ENCODE data around the gene NTM.

The NTM gene

DNA sequence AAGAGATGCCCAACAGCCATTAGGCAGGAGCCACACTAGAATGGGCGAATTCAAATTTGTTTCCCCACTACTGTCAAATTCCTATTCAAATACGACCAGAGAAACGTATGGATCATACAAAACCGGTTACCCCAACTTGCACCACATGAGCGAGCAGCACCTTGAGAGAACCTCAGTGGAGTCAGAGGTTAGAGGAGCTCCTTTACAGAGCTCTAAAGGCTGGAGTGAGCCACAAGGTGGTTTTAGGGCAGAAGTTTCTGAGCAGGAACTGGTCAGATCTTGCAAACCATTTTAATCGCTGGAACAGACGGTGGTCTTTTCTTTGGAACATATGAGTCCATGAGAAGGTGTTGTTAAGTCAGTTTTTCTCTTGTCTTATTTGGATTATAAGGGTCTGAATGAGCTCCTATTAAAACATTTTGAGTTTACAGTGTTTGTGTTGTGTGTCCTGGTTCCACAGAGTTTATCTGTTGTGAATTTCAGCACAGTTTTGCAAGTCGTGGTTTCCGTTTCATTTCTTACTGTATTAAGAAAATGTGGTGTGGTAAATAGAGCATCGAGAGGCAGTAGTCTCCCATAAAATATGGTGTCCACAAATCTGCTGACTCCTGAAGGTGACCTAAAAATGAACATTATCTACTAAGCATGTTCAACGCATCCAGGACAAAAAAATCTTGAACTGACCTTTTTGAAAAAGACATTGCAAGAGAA lies 471.7 kb downstream of the NTM start:
- DNase-seq (ENCODE audit: extremely low read depth in 1 of 2, low read depth in 1 of 2), result no peak

DNA sequence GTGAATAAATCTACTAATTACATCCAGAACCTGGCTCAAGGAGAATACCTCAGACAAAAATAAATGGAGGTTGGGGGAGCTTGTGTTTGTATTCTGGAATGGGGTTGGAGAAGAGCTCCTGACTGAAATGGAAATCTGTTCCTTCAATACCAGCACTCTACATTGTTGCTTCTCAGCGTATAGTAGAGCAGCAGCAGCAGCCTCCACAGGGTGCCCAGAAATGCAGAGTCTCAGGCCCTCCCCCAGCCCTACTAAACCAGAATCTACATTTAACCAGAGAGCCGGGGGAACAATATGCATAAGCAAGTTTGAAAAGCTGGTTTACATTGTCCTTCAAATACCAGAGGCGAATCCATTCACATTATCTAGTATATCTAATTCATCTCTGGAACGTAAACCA lies 474.8 kb downstream of the NTM start:
- DNase-seq (ENCODE audit: extremely low read depth in 1 of 2, low read depth in 1 of 2), result no peak

DNA sequence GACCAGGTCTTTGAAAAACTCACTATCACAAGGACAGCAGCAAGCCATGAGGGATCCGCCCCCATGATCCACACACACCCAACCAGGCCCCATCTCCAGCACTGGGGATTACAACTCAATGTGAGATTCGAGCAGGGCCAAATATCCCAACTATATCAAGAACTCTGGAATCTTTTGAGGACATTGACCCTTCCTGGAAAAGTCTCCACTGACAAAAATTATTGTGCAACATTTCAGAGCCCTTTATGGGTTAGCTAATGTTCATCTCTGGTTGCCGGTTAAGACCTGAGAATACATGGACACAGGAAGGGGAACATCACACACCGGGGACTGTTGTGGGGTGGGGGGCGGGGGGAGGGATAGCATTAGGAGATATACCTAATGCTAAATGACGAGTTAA lies 479.1 kb downstream of the NTM start:
- no peak for DNase-seq (ENCODE audit: extremely low read depth in 1 of 2, low read depth in 1 of 2)

DNA sequence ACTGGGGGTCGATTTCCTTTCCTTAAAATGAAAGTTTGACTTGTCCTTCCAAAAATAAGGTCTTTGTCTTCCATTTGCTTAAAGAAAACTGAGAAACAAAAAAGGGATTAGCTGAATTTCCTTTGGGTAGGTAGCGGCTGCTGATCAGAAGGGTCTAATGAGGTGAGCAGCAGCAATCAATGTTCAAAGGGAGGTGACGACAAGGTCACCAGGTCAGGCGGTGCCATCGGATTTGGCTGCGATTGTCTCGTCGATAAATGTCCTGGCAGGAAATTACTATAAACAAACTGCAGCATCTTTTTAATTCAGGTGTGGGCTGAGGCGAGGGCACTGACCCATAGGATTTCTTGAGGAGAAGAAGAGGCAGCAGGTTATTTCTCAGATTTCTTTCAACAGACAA lies 480.1 kb downstream of the NTM start:
- DNase-seq (ENCODE audit: extremely low read depth in 1 of 2, low read depth in 1 of 2), result no peak

DNA sequence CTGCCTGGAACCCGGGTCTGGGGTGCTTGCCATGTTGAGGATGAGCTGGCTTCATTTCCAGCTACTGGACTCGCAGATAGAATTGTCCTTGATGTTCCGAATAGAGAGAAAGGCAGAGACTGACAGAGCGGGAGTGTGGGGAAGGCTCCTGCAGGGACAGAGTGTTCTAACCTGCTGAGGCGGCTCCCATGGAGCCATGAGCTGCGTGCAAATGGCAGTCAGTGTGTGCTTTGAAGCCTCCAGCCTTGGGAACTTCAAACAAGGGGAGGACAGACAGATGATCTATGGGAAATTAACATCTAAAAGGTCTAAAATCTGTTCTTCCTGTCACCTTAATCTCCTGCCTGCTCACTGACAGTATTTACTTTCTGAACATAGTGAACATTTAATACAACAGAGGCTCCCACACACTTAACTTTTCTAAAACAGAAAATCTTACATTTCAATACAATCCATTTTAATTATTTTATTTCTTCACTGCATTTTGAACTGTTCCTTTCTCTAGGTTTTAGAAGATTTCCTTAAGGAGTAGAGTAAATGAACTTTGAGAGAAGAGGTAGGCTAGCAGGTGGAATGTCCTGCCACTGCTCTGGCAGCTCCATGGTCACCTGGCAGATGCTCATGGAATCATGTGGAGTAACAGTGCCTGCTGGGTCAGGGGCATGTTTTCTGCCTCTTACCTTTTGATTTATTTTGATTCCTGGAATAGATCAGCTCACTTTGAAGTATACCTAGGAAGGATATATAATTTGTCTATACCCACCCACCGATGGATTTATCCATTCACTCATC lies 481.7 kb downstream of the NTM start:
- no peak for DNase-seq (ENCODE audit: extremely low read depth in 1 of 2, low read depth in 1 of 2)

DNA sequence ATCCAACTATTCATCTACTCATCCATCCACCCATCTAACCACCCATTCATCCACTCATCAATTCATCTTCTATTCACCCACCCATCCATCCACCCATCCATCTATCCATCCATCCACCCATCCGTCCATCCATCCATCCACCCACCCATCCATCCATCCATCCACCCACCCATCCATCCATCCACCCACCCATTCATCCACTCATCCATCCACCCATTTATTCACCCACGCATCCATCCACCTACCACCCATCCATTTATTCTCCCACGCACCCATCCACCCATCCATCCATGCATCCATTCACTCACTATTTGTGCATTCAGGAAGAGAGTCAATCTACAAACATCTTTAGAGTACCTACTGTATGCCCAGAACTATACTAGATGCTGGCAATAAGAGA lies 482.3 kb downstream of the NTM start:
- DNase-seq (ENCODE audit: extremely low read depth in 1 of 2, low read depth in 1 of 2), result no peak

DNA sequence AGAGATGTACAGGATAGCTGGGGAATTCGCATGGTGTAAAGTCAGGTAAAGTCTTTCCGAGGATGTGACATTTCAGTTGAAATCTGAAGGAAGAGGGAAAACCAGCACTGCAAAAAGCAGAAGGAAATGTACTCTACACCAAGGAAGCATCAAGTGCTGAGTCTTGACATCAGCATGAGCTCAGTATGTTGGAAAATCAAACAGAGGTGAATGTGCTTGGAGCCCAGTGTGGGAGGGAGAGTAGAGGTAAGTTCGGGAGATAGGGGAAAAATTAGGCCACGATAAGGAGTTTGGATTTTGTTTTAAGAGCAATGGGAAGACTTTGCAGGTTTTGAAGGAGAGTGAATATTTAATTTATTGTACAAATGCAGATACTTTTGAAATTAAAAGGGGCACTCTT lies 484.0 kb downstream of the NTM start:
- no peak for DNase-seq (ENCODE audit: extremely low read depth in 1 of 2, low read depth in 1 of 2)

DNA sequence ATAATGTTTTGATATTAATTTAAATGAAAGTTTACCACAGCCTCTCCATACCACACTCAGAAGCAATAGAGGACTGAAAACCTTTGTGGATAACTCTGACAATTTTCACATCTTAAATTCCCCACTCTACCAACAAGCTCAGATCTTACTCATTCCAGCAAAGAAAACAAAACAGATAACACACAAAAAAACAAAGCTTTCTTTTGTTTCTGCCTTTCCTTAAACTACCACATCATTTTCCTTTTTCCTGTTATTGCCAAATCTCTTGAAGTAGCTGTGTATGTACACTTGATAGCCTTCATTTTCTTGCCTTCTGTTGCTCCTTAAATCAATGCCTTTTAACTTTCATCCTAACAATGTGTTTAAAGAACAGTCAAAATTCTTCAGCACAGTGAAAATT lies 484.9 kb downstream of the NTM start:
- no peak for DNase-seq (ENCODE audit: extremely low read depth in 1 of 2, low read depth in 1 of 2)

DNA sequence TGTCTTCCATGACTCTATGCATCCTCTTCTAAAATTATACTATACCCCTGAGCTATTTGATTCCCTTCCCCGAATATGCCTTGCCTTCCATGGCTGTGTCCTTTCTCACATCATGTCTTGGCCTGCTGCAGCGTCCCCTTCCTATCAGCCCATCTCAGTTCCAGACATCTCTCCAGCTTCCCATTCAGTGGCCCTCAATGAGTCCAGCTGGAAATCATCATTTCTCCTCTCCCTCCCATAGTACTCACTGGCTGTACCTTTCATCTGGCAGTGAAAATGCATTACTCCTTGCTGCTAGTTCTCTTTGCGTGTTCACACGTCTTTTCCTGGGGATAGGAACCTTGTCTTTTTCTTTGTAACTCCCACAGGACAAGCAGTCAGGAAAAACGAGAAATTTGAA lies 486.8 kb downstream of the NTM start:
- DNase-seq (ENCODE audit: extremely low read depth in 1 of 2, low read depth in 1 of 2), result no peak

DNA sequence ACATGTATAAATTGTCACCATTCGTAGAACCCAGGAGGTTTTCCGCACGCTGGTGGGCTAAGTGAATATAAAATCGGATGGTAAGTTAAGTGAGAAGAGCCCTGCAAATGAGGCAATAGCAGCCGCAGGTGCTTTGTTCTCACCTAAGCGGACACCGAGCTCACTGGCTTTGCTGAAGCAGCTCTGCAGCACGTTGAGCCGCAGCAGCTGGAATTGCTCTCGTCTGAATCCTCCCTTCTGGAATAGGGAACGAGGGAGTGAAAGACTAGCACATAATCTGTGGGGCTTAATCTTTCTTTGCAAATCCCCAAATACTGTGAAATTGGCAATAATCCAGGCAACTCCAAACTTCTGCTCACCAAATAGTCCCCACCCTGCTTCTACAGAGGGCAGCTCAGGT lies 488.1 kb downstream of the NTM start:
- DNase-seq (ENCODE audit: extremely low read depth in 1 of 2, low read depth in 1 of 2), result no peak

DNA sequence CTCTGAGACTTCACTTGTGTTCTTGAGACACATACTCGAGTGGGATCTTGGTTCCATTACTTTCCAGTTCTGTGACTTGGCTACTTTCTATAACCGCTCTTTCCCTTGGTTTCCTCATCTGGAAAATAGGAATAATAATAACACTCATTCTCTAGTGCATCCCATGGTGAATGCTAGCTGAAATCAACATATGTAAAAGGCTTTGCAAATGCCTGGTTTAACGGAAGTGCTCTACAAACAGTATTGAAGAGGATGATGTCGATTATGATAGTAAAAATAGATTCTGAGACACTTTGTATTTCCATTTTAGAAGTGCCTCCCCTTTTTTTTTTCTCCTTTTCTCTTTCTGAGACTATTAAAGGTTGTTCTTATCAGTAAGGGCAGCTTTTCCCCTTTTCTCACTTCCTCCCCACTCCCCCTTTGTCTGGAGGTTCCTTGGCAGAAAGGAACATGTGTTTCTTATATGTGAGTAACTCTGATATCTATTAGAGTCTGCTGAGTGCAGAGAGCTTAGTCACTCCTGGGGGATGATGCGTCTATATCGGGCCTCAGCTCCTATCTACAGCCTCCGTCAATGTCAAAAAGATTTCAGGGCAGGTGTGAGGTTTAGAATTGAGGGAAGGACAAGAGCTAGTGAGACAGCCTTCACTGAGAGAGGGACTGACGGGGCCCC lies 489.3 kb downstream of the NTM start:
- no peak for DNase-seq (ENCODE audit: extremely low read depth in 1 of 2, low read depth in 1 of 2)

DNA sequence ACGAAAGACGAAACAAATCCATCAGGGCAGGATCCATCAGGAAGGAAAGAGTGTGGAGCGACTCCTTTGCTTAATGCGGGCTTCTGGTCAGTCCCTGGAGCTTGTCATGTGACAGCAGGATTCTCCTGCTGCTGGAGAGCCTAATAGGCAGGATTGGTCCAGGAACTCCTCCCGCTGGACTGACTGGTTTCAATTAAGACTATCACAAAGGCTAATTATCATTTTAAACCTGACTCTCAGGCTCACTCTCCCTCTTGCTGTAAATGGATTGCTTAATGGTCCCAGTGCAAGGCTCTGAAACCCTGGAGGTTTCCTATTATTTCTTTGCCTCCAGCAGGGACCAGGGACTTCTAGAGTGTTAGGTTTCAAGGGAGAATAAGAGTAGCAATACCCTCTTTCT lies 493.8 kb downstream of the NTM start:
- no peak for DNase-seq (ENCODE audit: extremely low read depth in 1 of 2, low read depth in 1 of 2)

DNA sequence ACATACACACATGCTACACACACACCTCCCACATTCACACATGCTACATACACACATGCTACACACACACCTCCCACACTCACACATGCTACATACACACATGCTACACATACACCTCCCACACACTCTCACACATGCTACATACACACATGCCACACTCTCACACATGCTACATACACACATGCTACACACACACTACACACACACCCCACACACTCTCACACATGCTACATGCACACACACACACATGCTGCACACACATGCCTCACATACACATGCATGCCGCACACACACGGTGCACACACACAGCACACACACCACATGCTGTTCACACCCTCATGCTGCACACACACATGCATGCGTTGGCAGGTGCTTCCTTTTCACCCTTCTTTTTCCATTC lies 495.4 kb downstream of the NTM start:
- no peak for DNase-seq (ENCODE audit: extremely low read depth in 1 of 2, low read depth in 1 of 2)

DNA sequence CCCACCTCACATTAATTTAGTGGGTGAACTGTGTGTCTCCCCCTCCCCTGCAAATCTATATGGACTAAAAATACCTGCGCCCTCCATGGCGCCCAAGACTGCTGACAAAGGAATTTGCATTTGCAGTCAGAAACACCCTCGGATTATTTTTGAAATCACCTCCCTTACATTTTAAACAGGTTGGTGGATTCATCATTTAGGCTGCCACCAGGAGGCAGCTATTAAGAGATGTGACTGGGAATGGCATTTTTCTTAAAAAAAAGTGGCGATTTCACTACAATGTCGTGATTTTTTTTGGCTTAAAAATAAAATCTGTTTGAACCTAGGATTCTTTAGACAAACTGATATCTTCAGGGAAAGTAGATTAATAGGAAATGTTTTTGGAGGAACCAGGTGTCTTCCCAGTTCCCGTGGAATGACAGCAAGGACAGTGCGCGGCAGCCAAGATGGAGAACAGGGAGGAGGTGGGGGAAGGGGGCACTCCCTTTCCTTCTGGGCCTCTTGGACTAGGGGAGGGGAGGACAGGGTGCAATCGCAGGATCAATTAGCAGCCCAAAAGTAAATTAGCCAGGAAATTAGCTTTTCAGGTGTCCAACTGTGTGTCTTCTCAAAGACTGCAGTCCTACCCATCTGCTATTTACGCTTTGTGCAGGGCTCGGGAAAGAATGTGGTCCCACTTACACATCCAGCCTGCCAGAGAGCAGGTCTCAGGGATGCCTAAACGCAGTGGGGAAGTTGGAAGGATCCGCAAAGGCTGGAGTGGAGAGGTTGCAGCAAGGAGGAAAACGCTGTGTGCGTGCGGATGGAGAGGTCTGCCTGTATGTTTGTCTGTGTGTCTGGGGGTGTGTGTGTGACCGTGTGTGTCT lies 496.4 kb downstream of the NTM start:
- DNase-seq (ENCODE audit: extremely low read depth in 1 of 2, low read depth in 1 of 2), result no peak

DNA sequence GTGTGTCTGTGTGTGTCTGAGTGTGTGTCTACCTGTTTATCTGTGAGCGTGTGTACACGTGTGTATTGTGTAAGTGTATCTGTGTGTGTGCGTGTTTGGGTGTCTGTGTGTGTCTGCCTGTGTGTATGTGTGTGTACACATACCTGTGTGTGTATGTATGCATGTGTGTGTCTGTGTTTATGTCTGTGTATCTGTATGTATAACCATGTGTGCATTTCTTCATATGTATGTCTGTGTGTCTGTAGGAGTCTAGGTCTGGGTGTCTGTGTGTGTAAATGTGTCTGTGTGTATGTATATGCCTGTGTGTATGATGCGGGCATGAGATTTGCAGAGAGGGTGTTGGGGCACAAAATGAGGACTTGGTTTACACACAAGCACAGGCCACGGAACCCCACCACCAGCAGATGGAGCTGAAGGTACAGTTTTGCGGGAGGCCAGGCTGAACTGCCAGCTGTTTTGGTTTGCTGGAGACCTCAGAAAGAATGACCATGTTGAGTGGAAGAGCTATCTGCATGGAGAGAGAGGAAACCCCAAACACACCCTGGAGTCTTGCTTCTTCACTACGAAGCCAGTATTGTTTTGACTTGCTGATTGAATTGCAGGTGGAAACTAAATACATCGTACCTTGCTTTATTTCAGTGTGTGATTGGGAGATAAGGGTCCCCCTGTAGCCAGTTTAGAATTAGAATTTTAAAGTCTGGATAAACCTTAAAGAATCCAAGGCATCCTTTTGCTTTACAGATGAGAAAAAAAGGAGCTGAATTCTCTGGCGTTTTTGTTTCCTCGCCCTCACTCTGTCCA lies 497.2 kb downstream of the NTM start:
- no peak for DNase-seq (ENCODE audit: extremely low read depth in 1 of 2, low read depth in 1 of 2)

DNA sequence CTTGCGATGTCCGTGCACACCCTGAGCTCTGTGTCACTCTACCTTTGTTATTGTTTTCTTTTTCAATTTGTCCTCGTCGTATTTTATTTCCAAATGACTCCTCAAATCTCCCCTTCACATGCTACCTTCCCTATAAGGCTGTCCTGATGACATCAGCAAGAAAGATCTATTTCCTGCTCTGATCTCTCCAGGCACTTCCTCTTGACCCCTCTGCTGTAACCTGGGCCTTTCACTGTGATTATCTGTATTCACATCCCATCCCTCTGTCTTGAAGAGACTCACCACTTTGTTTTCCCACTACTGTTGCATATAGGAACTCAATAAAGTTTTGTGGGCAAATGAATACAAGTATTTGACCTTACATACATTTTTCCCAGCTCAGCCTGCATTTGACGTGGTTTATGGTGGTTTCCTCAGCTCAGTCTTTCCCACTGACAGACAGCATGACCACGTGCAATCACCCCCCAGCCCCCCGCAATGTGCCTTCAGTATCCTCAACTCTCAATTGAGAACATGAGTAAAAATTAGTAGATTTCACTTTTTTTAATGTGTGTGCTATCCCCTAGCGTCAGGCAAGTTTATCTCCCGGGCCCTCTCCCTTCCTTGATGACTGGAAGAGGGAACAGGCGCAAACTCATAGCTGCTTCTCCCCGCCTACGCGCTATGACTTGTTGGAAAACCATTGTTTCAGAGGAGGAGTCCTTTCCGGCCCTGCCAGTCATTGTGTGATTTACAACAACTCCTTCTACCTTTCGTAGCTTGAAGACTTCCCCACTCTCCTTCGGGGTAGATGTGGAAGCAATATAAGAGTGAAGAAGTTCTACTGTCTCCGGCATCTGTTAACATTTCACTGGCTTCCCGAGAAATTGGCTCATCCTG lies 498.5 kb downstream of the NTM start:
- DNase-seq (ENCODE audit: extremely low read depth in 1 of 2, low read depth in 1 of 2), result no peak

DNA sequence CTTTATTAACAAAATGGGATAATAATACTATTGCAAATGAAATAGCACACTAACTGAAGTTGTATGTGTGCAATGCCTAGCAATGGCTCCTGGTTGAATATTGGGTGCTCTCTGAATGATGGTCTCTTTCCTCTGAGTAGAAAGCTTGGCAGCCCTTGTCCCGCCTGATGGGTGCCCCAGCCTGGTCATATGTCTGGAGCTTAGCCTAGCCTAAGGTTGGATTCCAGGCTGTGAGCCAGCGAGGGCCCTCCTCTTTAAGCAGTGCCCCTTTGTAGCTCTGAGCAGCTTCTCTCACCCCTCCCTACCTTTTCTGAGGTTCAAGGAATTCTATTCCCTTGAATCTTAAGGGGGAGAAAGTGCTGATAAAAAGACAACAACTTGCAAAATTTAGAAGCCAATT lies 499.9 kb downstream of the NTM start:
- DNase-seq (ENCODE audit: extremely low read depth in 1 of 2, low read depth in 1 of 2), result no peak

DNA sequence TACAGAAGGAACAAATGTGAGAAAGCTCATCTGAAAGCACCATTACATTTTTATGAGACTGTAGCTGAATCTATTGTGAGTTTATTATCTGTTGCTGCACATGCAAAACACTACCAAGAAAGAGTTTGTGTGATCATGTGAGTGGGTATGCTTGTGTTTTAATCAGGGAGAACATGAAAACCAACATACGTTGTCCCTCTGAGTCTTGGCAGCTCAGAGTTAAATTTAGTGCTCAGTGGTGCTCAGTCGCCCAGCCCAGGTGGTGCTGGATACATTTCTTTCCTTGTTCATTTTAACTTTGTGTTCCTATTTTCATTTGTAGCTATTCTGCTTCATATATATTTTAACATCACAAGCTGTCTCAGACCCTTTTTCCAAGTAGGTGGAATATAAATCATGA lies 500.6 kb downstream of the NTM start:
- DNase-seq (ENCODE audit: extremely low read depth in 1 of 2, low read depth in 1 of 2), result no peak

DNA sequence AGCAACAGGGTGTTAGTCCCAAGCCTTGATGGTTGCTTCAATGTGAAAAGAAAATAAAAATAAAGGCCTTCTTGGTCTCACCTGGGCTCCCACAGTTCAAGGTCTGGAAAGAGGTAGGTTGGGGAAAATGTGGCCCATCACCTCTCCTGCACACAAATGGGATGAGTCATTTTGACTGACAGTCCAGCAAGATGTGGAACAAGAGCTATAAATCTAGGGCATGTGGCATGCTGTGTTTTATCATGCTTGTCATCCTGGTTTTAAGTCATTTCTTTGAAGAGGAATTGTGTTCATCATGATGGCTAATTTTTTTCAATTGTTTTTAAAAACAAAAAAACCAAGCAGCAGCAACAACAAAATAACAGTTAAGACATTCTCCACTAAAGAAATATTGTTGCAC lies 503.7 kb downstream of the NTM start:
- DNase-seq (ENCODE audit: extremely low read depth in 1 of 2, low read depth in 1 of 2), result no peak

Measured in stimulated activated CD8-positive, alpha-beta memory T cell treated with anti-CD3 and anti-CD28 coated beads, Interleukin-7, amount 100 ng/mL, for 48 hours (primary cell).